ENCODE results near the gene NAV2. TPM values are rescaled to one million over a fixed set of nuclear protein-coding genes. Genes with fewer than 3 reads are reported as not detected.

The NAV2 gene
- total RNA-seq, 1 experiment from 2014 or later, result 46.3 TPM

DNA sequence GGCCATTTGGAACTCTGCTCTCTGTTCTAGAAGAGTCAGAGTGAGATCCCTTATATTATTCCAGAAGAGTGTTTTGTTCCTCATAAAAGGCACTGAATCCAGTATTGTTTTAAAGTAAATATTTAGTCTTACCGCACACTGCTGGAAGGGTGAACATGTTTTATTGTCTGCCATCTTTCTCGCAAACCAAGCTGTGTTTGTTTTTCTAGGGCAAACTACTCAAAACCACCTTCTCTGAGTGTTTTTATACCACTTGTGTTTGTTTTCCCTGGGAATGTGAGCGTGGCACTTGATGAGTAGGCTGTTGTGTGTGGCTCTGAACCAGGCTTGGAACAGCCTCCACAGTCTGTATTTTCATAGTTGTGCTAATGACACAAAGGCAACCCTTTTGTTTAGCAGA, 357.8 kb downstream of the NAV2 start:
- H3K4me1 Mint-ChIP-seq, result peaks cover 35 to 40% of the 10 kb centered on the region in 2 experiments
- Histone ChIP-seq H3K79me2 (ENCODE audit: insufficient read depth, low read length) (no peaks in the 10 kb centered on the region), H3K4ac (ENCODE audit: low read depth, low read length) (no peak overlapping the region), H4K5ac (ENCODE audit: insufficient read length, low read depth, low read length) (no peak overlapping the region), H3K9ac (ENCODE audit: extremely low read depth, insufficient read length, low read length) (no peak overlapping the region), H3K27ac (ENCODE audit: insufficient read length, low read depth, low read length) (no peak overlapping the region), H3K4me1 (ENCODE audit: insufficient read depth, low read length) (peaks cover 7% of the 10 kb centered on the region; the same call in 1 of the 2 replicates), H3K9me3 (ENCODE audit: control insufficient read depth, low read depth, low read length) (no peaks in the 10 kb centered on the region), H4K91ac (ENCODE audit: insufficient read length, low read depth, low read length) (no peak overlapping the region), H4K8ac (replicated peaks; ENCODE audit: insufficient read length, low read depth, low read length) (no peak overlapping the region), H3K23me2 (ENCODE audit: insufficient read length, low read depth, low read length, poor library complexity, severe bottlenecking) (no peaks in the 10 kb centered on the region), H3K14ac (ENCODE audit: insufficient read depth, low read length) (no peak overlapping the region), H2BK12ac (ENCODE audit: insufficient read length, low read depth, low read length) (no peak overlapping the region), H3K23ac (ENCODE audit: insufficient read length, low read depth, low read length) (no peak overlapping the region), H3K4me2 (ENCODE audit: insufficient read depth, insufficient read length, low read length) (no peak overlapping the region), H2BK20ac (ENCODE audit: low read depth, low read length, poor library complexity, severe bottlenecking) (no peak overlapping the region), H2BK5ac (ENCODE audit: insufficient read length, low read length) (no peak overlapping the region), H2BK120ac (ENCODE audit: low read depth, low read length, poor library complexity, severe bottlenecking) (no peak overlapping the region), H3K79me1 (ENCODE audit: insufficient read depth, low read depth, low read length, poor library complexity, severe bottlenecking) (no peaks in the 10 kb centered on the region), H2BK15ac (ENCODE audit: low read depth, low read length) (no peak overlapping the region), H2AFZ (ENCODE audit: low read length) (no peak overlapping the region), H3K18ac (ENCODE audit: insufficient read length, low read depth, low read length) (no peak overlapping the region), H3K56ac (ENCODE audit: insufficient read length, low read depth, low read length) (no peak overlapping the region), H3T11ph (ENCODE audit: low read length) (no peak overlapping the region), H3K27me3 (ENCODE audit: insufficient read depth, low read length) (no peaks in the 10 kb centered on the region), H4K20me1 (ENCODE audit: control insufficient read depth, insufficient read depth, insufficient read length) (no peaks in the 10 kb centered on the region), H2AK5ac (ENCODE audit: insufficient read length, low read length) (no peak overlapping the region)
- DNase-seq, result no peak
- peak overlapping the region in 1 of 3 experiments; percentile 31; a peak in 1 of 7 replicates for H3K27ac Mint-ChIP-seq
- no peak overlapping the region for H3K4me3 Mint-ChIP-seq
- H3K36me3 Mint-ChIP-seq (ENCODE audit: insufficient read depth in 1 of 3, low read depth in 3 of 3), result peaks cover 65 to 76% (median 73%) of the 10 kb centered on the region in 3 experiments
- H3K9me3 Mint-ChIP-seq, result no peaks in the 10 kb centered on the region
- no CpG with 5 or more reads among the region's 3 CpGs for WGBS (ENCODE audit: extremely low coverage, insufficient read length, low lambda C conversion rate)
- TF ChIP-seq, protein P1, sequence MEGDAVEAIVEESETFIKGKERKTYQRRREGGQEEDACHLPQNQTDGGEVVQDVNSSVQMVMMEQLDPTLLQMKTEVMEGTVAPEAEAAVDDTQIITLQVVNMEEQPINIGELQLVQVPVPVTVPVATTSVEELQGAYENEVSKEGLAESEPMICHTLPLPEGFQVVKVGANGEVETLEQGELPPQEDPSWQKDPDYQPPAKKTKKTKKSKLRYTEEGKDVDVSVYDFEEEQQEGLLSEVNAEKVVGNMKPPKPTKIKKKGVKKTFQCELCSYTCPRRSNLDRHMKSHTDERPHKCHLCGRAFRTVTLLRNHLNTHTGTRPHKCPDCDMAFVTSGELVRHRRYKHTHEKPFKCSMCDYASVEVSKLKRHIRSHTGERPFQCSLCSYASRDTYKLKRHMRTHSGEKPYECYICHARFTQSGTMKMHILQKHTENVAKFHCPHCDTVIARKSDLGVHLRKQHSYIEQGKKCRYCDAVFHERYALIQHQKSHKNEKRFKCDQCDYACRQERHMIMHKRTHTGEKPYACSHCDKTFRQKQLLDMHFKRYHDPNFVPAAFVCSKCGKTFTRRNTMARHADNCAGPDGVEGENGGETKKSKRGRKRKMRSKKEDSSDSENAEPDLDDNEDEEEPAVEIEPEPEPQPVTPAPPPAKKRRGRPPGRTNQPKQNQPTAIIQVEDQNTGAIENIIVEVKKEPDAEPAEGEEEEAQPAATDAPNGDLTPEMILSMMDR (conservative IDR thresholded peaks at IDR 0.05), result no peak
- no peaks in the 10 kb centered on the region for H3K27me3 Mint-ChIP-seq (ENCODE audit: low read depth)
